Hypothalamus (tissue), 51 donors: ENCODE results near the gene SHANK1.

ENCODE experiments used
- DNase-seq, 51 donors: peaks; one replicate each; lab custom pipeline; 2025; lab: John Stamatoyannopoulos, UW

The SHANK1 gene

GRCh38 chr19:50729894-50730293 lies 10.3 kb upstream of the SHANK1 start:
- no peak for DNase-seq

- DNase-seq = peak in 47 of 51 donors; percentile 11 to 91 (median 71)
Observed at GRCh38 chr19:50728084-50728737, 8.6 kb upstream of the SHANK1 start.

GRCh38 chr19:50725911-50726230 lies 6.3 kb upstream of the SHANK1 start:
- DNase-seq = no peak

- peak in 1 of 51 donors; percentile 59 for DNase-seq
Observed at GRCh38 chr19:50725218-50725910, 5.8 kb upstream of the SHANK1 start.

GRCh38 chr19:50724522-50725217 lies 5.1 kb upstream of the SHANK1 start:
- DNase-seq = peak; percentile 80 to 100 (median 99)

GRCh38 chr19:50723735-50724521 lies 4.3 kb upstream of the SHANK1 start:
- DNase-seq = peak in 2 of 51 donors; percentile 46 to 49

GRCh38 chr19:50723069-50723468 lies 3.5 kb upstream of the SHANK1 start, which contains the start of gene CLEC11A:
Gene CLEC11A, plus strand, starts transcription at chr19:50723364. Its CDS starts 162 bp downstream, at chr19:50723526.
- no peak for DNase-seq

GRCh38 chr19:50722201-50723013 lies 2.8 kb upstream of the SHANK1 start:
- DNase-seq = no peak

- DNase-seq = peak in 3 of 51 donors; percentile 21 to 36 (median 35)
Observed at GRCh38 chr19:50721441-50722137, 2.0 kb upstream of the SHANK1 start.

GRCh38 chr19:50720921-50721381 lies 1.3 kb upstream of the SHANK1 start:
- DNase-seq = peak in 2 of 51 donors; percentile 16 to 62

GRCh38 chr19:50720181-50720920 lies 749 bp upstream of the SHANK1 start:
- DNase-seq = peak in 1 of 51 donors; percentile 28

GRCh38 chr19:50719119-50719435 lies 525 bp downstream of the SHANK1 start:
- DNase-seq = no peak

GRCh38 chr19:50718255-50719118 lies 1.1 kb downstream of the SHANK1 start:
- peak in 8 of 51 donors; percentile 14 to 54 (median 28) for DNase-seq

GRCh38 chr19:50717891-50718254 lies 1.7 kb downstream of the SHANK1 start:
- DNase-seq = no peak

GRCh38 chr19:50717026-50717723 lies 2.4 kb downstream of the SHANK1 start:
- DNase-seq = peak in 1 of 51 donors; percentile 23

GRCh38 chr19:50716178-50717025 lies 3.2 kb downstream of the SHANK1 start:
- DNase-seq = no peak
